NCI-H526 (cell line): ENCODE results near the gene VASH2.
A peak's percentile ranks its signal among the peaks of the same experiment; 100 is the strongest.
"Not testable (repeated sequence)": the region's sequence is repeated elsewhere in the genome, so short reads cannot be mapped to it uniquely, and the experiment has no call there.

Source experiments
- DNase-seq, 2 experiments: peaks; one replicate each; lab custom pipeline; 2025; lab: John Stamatoyannopoulos, UW

The VASH2 gene

DNA sequence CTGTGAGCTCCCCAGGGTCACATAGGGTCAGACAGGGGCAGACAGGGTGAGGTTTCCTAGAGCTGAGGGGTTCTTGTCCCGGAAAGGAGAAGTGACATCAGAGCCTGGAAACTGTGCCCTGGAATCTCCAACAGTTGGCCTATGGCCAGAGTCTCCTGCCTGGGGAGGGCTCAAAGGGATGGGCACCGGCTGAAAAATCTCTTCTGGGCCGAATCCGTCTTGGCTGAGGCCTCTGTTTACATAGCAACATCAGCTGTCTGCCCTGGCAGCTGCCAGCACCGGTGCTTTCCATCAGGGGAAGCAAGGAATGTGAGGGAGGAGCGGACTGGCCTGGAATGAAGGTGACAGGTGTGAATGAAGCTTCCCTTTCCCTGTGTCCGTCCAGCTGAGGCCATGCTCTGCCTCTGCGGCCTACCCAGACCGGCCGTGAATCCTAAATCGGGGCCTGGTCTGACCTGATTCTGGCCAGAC is 30.7 kb downstream of the VASH2 start:
- peak in 1 of 2 experiments; percentile 23 for DNase-seq

DNA sequence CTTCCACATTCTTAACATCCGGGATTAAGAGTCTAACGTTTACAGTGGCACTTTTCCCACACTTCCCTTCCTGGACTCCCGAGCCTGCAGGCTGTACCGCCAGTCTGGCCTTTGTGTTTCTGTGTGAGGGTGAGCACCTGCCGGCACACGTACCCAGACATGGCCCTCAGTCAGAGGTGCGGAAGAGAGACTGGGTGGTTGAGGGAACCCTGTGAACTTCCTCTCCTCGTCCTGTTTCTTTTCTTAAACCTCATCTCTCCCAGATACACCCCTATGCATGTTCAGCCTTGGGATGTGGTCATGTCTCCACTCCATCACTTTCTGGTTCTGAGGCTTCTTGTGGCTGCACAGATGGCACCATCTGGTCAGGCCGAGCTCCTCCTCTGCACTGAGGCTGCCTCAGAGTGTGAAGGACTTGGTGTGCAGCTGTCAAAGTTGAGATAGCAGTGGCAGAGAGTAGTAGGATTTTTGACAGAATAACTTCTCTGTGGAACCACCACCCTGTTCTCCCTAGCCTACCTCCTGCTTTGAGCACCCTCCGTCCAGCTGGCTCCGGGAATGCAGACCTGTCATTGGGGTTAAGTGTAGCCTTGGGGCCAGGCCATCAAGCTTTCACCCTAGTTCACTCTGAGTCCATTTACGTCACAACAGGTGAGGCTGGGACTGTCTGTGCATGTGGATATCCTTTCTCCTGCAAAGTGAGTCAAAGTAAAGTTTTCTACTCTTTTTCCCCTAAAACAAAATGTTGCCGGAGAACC is 31.4 kb downstream of the VASH2 start:
- DNase-seq: no peak

DNA sequence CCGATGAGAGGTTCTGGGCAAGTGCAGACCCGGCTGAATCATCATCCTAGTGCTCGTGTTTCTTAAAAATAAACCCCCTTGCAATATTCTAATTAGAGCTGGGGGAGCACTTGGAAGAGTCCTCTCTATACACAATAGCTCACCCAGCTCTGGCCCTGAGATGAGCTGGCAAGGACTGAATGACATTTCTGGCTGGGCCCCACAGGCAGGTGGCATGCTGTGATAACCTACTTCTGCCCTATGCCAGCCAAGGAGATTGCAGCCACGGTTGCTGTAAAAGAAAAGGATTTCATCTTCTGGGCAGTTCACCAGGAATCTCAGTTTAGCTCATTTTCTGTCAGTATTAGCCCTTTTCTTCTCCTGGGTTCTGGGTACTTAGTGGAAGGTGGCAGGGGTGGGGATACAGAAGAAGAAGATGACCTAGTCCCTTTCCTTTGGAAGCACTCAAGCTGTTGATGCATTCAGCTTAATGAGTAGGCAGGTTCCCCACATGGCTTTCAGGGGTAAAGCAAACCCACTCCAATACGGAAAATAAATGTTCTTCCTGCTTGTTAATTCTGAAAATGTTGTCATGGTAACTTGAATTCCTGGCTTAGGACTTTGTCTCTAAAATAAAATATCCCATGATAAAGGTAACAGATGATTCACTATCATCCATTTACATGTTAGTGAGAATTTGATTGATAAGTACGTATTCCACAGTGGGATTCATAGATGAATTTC is 32.2 kb downstream of the VASH2 start:
- DNase-seq: no peak

DNA sequence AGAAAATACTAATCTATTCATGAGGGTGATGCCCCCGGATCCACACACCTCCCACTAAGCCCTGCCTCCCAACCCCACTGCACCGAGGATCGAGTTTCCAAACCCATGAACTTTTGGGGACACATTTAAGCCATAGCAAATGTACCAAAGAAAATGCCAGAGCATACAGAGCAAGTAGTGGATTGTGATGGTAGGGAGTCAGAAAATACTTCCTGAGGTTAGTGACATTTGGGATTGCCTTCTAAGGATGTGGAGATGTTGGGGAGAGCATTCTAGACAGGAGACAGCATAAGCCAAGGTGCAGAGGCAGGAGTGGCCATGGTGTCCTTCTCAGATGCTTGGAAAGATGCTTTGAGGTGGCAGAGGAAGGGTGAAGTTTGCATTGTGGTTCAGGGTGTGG is 33.1 kb downstream of the VASH2 start:
- no peak for DNase-seq

DNA sequence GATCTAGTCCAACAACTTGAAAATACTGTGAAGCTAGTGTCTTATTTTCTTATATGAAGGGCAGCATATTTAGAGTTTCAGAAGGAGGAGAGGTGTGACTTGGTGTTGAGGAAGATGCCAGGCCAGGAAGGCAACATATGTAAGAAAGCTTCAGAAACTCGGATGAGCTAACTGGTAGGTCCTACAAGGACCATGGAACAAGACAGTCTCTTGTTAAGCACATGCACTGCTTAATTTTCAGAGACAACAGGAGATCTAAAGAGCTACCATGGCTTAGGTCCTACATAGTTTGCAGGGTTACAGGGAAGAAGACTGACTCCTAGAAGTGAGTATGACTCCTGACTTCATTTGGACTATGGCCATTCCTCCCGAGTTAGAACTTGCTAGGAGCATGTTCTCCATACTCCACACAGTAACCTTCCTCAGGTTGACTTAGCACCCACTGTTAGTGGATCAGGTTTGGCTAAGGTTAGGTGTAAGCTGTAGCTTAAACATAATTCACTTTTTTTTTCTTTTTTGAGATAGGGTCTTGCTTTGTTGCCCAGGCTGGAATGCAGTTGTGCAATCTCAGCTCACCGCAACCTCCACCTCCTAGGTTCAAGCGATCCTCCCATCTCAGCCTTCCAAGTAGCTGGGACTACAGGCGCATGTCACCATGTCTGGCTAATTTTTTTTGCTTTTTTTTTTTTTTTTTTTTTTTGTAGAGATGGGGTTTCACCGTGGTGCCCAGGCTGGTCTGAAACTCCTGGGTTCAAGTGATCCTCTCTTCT is 34.4 kb downstream of the VASH2 start:
- DNase-seq: no peak

DNA sequence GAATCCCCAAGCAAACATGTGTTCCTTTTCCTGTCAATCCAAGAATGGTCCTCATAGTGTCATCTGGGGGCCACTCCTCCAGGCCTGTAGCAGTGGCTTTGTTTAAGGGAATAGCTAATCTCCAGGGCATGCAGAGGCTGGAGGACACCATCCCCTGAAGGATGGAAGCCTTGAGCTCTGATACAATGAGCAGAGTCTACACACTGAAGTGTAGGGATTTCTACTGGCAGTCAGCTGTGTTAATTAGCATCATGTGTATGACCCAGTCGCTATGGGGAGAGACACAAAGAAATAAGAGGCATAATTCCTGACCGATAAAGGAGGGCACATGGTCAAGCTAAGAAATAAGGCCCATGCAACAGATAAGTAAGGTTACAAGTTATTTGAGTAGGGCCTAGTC is 36.2 kb downstream of the VASH2 start:
- DNase-seq: no peak

DNA sequence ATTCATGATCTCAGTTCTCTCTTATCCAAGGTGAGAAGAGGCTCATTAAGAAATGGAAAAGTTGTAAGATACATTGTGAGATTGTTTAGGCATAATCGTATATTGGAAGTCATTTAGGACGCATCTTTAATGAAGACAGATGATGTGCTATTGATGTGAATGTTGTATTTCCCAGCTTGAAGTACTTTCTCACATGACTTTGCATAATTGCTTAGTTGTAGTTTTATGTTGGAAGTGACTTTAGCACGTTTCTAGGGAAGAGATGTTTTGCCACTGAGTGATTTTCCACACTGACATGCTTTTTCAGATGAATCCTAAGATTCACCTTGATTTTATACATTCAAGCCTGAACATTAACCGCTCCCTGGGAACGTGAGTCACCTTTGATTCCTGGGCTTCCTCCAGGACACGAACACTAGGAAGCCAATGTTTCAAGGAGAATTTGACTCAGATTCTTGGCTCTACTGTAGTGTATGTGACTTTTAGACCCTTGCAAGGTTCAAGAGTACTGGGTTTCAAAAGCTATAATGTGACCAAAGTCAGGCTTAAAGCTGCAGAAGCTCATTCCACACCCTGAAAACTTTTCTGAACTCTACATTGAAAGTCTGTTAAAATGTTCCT is 37.5 kb downstream of the VASH2 start:
- no peak for DNase-seq

DNA sequence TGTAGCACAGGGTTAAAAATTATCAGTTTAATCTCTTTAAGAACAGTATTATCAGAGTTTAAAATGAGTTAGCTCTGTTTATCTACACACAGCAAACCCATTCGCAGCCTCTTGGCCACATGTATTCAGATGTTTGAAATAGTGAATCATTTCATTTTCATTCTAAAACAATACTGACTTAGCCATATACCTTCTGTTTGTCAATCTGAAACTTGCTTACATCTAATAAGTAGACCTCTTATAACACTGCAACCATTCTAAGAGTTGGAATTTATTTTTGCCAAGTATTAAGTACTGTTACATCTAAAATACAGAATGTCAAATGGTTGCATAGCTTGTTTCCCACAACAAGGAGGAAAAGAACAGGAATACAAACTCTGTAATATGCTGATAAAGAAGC is 39.9 kb downstream of the VASH2 start:
- no peak for DNase-seq

DNA sequence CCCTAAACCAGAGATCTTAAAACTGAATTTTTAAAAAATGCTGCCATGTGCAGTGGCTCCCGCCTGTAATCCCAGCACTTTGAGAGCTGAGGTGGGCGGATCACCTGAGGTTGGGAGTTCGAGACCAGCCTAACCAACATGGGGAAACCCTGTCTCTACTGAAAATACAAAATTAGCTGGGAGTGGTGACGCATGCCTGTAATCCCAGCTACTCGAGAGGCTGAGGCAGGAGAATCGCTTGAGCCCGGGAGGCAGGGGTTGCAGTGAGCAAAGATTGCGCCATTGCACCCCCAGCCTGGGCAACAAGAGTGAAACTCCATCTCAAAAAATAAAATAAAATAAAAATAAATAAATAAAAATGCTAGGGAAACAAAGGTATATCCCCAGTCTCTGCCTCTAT is 43.6 kb downstream of the VASH2 start:
- DNase-seq: not testable (repeated sequence)

DNA sequence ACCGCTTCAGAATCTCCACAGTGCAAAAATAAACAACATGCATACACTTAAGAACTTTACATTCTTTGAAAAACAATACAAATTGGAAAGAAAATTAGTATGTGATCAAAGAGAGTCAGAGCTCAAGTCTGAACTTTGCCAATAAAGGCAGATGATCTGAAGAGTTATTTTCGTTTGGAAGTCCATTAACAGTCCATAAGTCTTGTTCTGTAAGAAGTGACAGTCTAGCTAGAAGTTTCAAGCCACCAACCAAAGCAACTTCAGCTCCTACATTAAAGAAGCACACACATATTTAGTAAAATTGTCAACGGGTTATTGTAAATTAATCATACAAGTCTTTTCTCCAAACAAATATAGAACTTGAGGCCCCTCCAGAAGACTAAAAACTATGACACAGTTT is 44.6 kb downstream of the VASH2 start:
- DNase-seq: no peak

DNA sequence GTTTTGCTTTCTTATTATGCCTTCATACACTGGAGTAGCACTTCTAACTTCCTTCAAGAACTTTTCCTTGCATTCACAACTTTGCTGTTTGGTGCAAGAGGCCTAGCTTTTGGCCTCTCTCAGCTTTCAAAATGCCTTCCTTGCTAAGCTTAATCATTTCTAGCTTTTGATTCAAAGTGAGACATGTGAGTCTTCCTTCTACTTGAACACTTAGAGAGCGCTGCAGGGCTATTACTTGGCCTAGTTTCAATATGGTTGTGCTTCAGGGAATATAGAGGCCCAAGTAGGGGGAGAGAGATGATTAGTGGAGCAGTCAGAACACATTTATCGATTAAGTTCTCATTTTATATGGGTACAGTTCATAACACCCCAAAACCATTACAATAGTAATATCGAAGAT is 52.9 kb downstream of the VASH2 start:
- DNase-seq: no peak

DNA sequence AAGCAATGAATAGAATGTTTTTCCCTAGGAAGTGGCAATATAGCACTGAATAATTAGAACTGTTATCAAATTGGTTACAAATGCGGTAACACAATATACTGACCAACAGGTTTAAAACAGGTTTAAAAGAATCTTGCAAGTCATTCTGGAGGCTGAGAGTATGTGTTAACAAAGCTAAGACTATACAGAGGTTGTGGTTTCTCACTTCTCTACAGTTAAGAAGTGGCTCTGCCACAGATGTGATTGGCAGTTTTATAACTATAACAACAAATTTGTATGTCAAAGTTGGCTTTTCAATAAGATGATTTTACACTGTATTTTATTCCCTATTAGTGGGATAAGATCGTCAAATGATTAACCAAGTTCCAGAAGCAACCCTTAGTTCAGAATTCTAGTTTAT is 58.2 kb downstream of the VASH2 start:
- no peak for DNase-seq

DNA sequence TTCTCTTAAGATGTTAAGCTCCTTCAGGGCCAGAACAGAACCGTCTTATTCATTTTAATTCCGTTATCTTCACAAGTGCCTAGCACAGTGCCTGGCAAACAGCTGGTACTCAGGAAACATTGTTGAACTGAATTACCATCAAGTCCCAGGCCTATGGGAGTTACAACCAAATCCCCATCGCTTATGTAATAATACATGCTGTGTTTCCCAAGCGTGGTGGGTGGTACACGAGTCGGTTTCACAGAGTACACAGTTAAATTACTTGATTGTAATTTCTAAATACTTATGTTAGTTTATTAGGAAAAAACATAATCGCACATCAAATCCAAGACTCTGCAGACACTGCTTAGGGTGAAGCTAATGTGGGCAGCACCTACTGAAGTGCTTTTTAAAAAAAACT is 64.3 kb downstream of the VASH2 start:
- peak; percentile 10 to 11 for DNase-seq

DNA sequence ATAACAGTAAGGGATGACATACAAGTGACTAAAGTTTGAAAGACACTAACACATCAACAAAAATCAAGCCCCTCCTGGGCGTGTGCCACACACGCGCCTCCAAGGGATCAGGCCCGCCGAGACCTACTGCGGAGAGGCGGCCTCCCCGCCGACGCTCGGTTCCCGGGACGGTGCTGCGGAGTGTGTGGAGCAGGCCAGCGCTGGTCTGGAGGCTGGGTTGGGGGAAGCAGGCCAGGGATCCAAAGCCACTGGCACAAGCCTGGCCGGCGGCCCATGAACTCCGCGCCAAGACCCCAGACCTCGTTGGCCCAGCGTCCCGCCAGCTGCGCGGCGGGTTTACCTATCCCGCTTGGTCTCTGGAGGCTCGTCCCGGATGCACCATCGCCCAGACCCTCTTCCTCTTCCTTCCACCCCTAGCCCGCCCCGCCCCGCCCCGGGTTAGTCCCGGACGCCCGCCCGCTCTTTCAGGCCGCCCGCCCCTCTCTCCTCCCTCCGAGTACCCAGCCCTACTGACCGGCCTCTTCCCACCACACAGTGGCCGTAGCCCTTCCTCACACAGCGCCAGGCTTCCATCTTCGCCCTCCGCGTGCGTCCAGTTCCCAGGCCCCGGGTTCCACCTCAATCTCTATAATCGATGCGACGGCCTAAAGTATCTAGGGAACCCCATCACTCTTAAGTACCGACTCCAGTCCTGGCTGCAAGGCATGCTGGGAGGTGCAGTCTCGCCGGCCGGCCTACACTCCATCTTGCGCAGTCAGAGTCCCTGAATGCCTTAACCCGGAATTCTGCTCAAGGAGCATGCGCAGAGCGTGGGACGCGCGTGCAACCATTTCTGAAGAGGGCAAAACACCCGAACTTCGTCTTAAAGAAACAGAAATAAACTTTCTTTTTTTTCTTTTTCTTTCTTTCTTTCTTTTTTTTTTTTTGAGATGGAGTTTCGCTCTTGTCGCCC is 65.0 kb downstream of the VASH2 start, which contains the start of gene ANGEL2:
Gene ANGEL2, minus strand, starts transcription at position 769 of the 952 bp plus-strand sequence. Its CDS starts 196 bp downstream, at position 573.
- DNase-seq: peak; percentile 89 to 93

DNA sequence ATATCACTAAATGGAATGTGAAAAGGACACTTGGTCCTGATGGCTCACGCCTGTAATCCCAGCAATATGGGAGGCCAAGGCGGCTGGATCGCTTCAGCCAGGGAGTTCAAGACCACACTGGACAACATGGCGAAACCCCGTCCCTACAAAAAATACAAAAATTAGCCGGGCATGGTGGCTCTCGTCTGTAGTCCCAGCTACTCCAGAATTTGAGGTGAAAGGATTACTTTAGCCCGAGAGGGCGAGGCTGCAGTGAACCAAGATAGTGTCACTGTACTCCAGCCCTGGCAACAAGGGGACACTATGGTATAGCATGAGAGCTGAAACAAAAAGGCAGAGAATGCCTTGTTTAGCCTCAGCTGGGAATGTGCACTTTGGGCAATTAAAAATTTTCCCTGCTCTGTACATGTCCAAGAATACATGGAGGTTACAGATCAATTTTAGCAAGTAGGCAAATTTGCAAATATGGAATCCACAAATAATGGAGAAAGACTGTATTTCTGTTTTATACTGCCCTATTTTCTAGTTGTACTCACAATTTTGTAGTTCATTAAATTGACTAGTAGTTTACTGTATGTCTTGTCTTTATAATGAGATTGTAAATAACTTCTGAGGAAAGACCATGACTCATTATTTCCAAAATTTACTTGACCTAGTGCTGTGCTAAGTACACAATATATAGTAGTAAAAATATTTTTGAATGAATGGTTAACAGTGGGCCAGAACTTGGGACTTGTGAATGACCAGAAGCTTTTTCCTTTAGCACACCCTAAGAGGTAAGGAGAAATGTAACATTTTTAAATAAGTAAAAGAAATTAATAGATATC is 67.3 kb downstream of the VASH2 start:
- DNase-seq: no peak

DNA sequence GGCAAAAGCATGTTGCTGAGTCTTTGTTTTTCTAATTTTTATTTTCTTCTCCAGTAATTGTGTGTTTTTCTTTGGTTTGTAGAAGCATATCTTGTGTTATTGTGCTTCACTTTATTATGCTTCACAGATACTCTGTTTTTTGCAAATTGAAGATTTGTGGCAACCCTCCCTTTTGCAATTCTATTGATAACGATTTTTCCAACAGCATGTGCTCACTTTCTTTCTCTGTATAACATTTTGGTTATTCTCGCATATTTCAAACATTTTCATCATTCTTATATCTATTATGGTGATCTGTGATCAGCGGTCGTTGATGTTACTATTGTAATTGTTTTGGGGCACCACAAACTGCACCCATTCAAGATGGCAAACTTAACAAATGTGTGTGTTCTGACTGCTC is 69.1 kb downstream of the VASH2 start:
- DNase-seq: no peak

DNA sequence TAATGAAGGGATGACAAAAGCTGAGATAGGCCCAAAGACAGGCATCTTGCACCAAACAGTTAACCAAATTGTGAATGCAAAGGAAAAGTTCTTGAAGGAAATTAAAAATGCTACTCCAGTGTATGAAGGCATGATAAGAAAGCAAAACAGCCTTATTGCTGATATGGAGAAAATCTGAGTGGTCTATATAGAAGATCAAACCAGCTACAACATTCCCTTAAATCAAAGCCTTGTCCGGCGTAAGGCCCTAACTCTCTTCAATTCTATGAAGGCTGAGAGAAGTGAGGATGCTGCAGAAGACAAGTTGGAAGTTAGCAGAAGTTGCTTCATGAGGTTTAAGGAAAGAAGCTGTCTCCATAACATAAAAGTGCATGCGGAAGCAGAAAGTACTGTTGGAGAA is 69.7 kb downstream of the VASH2 start:
- no peak for DNase-seq

DNA sequence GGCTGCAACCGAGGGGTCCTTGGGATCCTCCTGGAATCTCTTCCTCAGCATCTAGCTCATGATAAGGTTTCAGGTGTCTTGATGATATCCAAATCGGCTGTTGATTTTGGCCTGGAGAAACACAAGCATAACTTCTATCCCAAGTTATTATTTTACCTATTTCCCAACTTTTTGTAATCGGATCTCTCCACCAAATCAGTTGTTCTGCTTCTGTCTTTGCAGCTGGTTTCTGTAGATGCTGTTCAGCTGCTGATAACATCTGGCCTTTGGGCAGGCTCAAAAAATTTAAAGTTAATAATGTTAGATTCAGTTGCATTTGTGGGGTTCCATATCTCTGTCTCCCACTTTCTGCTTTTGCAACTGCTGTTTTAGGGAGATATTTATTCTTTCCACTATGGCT is 76.7 kb downstream of the VASH2 start:
- DNase-seq: not testable (repeated sequence)

DNA sequence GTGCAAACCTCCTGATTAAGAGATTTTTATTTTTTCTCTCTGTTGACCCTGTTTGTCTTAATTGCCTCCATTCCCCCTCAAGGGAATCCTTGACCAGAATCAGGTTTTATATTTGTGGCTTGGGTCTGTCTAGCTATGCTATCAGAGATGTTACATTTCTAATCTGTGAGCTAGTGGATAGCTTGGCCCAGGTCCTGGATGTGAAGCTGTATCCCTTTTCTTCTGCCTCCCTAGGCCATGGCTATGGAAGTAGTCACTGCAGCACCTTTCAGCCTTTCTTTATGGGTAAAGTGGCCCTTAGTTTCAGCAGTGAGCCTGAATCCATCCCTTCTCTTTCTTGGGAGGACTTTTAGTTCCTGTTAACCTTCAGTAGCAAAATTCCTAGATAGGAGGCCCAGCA is 82.3 kb downstream of the VASH2 start:
- DNase-seq: no peak

DNA sequence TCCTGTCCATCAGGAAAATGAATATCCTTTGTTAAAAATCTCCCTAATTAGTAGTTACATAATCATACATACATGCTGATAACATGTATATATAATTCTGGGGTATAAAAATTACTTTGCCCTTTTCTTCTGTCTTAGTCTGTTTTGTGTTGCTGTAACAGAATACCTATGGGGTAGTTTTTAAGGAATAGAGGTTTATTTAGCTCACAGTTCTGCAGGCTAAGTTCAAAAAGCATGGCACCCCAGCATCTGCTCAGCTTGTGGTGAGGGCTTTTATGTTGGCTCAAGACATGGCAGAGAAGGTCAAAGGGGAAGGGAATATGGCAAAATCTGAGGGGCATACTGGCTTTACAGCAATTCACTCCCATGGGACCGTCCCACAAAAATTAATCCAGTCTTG is 84.4 kb downstream of the VASH2 start:
- DNase-seq: no peak
